Caco-2 (cell line): ENCODE results near the gene CIPC. TPM values are rescaled to one million over a fixed set of nuclear protein-coding genes. Genes with fewer than 3 reads are reported as not detected.

ENCODE experiments used
- BruUV-seq: library from RNA; stranded (reverse); fragments of 400-500 nt; replicated peaks from 2 replicates; lab custom pipeline; 2021; lab: Mats Ljungman, UMichigan
- CTCF ChIA-PET: fragments of 300-600 bp; sonication (Branson Sonifier 250); formaldehyde crosslinking; loops from one replicate; lab custom pipeline; 2022; ENCODE audit warnings: antibody characterized with exemption; lab: Charles Lee
- POLR2A ChIA-PET: fragments of 300-600 bp; sonication (Branson Sonifier 250); formaldehyde crosslinking; loops from one replicate; lab custom pipeline; 2022; ENCODE audit warnings: antibody characterized with exemption; lab: Charles Lee
- DNase-seq, 2 experiments: peaks; one replicate each; pipeline versions ENCODE4 v3.0.0 to v3.0.0-alpha.2; 2020 to 2022
- H3K27me3 ChIP-seq: replicated peaks from 2 replicates; pipeline ENCODE4 v1.6.0; 2011; ENCODE audit warnings: low read length; ENCODE audit not compliant: control insufficient read depth, insufficient read depth
- H3K36me3 ChIP-seq: 2 replicates; pipeline ENCODE4 v1.5.1; 2011; ENCODE audit warnings: low read length; ENCODE audit not compliant: control insufficient read depth, insufficient read depth
- H3K4me1 ChIP-seq: fragments of 250-450 bp; sonication (Bioruptor Pico); 2 replicates; pipeline ENCODE4 v1.5.1; 2020; ENCODE audit warnings: mild to moderate bottlenecking
- H3K4me3 ChIP-seq: 2 replicates; pipeline ENCODE4 v1.5.1; 2011; ENCODE audit warnings: low read depth, mild to moderate bottlenecking, control low read depth, low read length
- H3K9me3 ChIP-seq: fragments of 250-450 bp; sonication (Bioruptor Pico); 2 replicates; pipeline ENCODE4 v1.5.1; 2020; ENCODE audit warnings: mild to moderate bottlenecking, moderate library complexity
- H3K27ac Mint-ChIP-seq: one replicate; pipeline ENCODE4 v1.8.0; 2022; ENCODE audit warnings: mixed read lengths; ENCODE audit not compliant: unreplicated experiment
- H3K27me3 Mint-ChIP-seq: one replicate; pipeline ENCODE4 v1.8.0; 2022; ENCODE audit warnings: mixed read lengths; ENCODE audit not compliant: insufficient read depth, unreplicated experiment
- H3K36me3 Mint-ChIP-seq: one replicate; pipeline ENCODE4 v1.8.0; 2022; ENCODE audit warnings: mild to moderate bottlenecking, mixed read lengths; ENCODE audit not compliant: insufficient read depth, unreplicated experiment
- H3K4me1 Mint-ChIP-seq: one replicate; pipeline ENCODE4 v1.8.0; 2022; ENCODE audit warnings: low read depth, mixed read lengths; ENCODE audit not compliant: unreplicated experiment
- H3K4me3 Mint-ChIP-seq: one replicate; pipeline ENCODE4 v1.8.0; 2022; ENCODE audit warnings: mild to moderate bottlenecking, moderate library complexity, mixed read lengths; ENCODE audit not compliant: unreplicated experiment
- H3K9me3 Mint-ChIP-seq: one replicate; pipeline ENCODE4 v1.8.0; 2022; ENCODE audit warnings: mixed read lengths; ENCODE audit not compliant: unreplicated experiment
- intact Hi-C: fragments of 100-400 bp; cut with micrococcal nuclease; formaldehyde crosslinking; loops from one replicate; pipeline ENCODE4 v1.10.0; 2022; ENCODE audit not compliant: unreplicated experiment
- total RNA-seq: library from RNA; stranded (reverse); gene quantifications from 2 replicates; pipeline ENCODE4 v1.2.3, GENCODE V29; 2022
- TF ChIP-seq, protein P1 (sequence below), 2 experiments: fragments of 200-600 bp in 1 of 2; IDR thresholded peaks; 1 replicate in 1 of 2; 2 replicates in 1 of 2; pipeline versions ENCODE4 v1.5.1 to v1.8.0; 2011 to 2022; ENCODE audit warnings: antibody characterized with exemption in 1 of 2, control low read depth in 1 of 2, inconsistent platforms in 1 of 2, low read depth in 1 of 2, low read length in 1 of 2, mild to moderate bottlenecking in 1 of 2, moderate library complexity in 1 of 2; ENCODE audit not compliant: insufficient read depth in 1 of 2, severe bottlenecking in 1 of 2, unreplicated experiment in 1 of 2

Gene CIPC
- total RNA-seq, 1 experiment from 2014 or later = 15.4 TPM

DNA sequence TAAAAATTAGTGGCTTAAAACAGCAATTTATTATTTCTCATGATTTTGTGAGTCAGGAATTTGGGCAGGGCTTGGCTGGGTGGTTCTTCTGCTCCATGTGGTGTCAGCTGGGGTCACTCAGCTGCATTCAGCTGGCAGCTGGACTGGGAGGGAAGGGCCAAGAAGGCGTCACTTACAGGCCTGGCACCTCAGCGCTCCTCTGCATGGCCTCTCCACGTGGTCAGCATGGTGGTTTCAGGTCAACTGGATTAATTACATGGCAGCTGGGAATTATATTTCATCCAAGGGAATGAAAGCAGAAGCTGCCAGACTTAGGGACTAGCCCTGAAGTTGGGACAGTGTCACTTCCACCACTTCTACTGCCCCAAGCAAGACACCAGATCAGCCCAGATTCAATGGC lies 42.1 kb upstream of the CIPC start:
- TF ChIP-seq, protein P1, sequence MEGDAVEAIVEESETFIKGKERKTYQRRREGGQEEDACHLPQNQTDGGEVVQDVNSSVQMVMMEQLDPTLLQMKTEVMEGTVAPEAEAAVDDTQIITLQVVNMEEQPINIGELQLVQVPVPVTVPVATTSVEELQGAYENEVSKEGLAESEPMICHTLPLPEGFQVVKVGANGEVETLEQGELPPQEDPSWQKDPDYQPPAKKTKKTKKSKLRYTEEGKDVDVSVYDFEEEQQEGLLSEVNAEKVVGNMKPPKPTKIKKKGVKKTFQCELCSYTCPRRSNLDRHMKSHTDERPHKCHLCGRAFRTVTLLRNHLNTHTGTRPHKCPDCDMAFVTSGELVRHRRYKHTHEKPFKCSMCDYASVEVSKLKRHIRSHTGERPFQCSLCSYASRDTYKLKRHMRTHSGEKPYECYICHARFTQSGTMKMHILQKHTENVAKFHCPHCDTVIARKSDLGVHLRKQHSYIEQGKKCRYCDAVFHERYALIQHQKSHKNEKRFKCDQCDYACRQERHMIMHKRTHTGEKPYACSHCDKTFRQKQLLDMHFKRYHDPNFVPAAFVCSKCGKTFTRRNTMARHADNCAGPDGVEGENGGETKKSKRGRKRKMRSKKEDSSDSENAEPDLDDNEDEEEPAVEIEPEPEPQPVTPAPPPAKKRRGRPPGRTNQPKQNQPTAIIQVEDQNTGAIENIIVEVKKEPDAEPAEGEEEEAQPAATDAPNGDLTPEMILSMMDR (IDR thresholded peaks at IDR 0.05; ENCODE audit: insufficient read depth in 1 of 2, low read depth in 1 of 2, low read length in 1 of 2, severe bottlenecking in 1 of 2, unreplicated experiment in 1 of 2) = no peak
- ChIA-PET CTCF (no interaction called here), POLR2A (no interaction called here)
- no peaks in the 10 kb centered on the region for H3K27me3 ChIP-seq
- intact Hi-C loops = no loop called here
- H3K9me3 Mint-ChIP-seq = no peaks in the 10 kb centered on the region
- no peak overlapping the region for H3K4me3 ChIP-seq
- no peak overlapping the region for H3K27ac Mint-ChIP-seq
- BruUV-seq = no TSS peak
- peaks cover 5% of the 10 kb centered on the region for H3K4me1 Mint-ChIP-seq
- H3K4me3 Mint-ChIP-seq = no peak overlapping the region
- no peak for DNase-seq
- no peaks in the 10 kb centered on the region for H3K27me3 Mint-ChIP-seq
- no peaks in the 10 kb centered on the region for H3K36me3 Mint-ChIP-seq
- H3K9me3 ChIP-seq = no peaks in the 10 kb centered on the region
- no peaks in the 10 kb centered on the region for H3K36me3 ChIP-seq
- H3K4me1 ChIP-seq = peaks cover 6% of the 10 kb centered on the region; the same call in 1 of the 2 replicates

DNA sequence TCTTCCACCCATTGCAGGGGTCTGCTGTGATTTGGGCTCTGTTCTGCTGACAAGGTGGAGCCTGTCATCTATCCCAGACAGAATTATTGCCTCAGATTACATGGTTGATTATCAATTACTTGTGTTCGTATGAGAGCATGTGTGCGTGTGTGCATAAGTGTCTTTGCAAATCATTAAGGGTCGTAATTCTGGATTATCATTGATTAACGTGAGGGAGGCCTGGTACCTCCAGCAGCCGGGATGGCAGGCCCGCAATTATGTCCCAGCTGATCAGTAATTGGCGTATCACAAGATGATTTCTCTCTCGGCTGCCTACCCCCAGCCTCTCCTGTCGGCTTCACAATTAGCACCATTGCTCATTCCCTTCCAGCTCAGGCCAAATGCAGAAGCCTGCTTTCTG lies 39.9 kb upstream of the CIPC start:
- no peak overlapping the region for H3K4me3 Mint-ChIP-seq
- Histone ChIP-seq H3K4me3 (no peak overlapping the region), H3K27me3 (no peaks in the 10 kb centered on the region), H3K4me1 (no peaks in the 10 kb centered on the region), H3K36me3 (no peaks in the 10 kb centered on the region), H3K9me3 (no peaks in the 10 kb centered on the region)
- H3K27me3 Mint-ChIP-seq = no peaks in the 10 kb centered on the region
- no peak for DNase-seq
- H3K9me3 Mint-ChIP-seq = no peaks in the 10 kb centered on the region
- intact Hi-C loops = no loop called here
- TF ChIP-seq, protein P1 (IDR thresholded peaks at IDR 0.05; ENCODE audit: insufficient read depth in 1 of 2, low read depth in 1 of 2, low read length in 1 of 2, severe bottlenecking in 1 of 2, unreplicated experiment in 1 of 2) = no peak
- CTCF ChIA-PET = interaction anchor here (1.2 kb wide), 2 partner anchors 13 to 190 kb away, joined by 3 to 5 read pairs; no protein-coding TSS in a partner anchor
- peaks cover 5% of the 10 kb centered on the region for H3K4me1 Mint-ChIP-seq
- H3K27ac Mint-ChIP-seq = no peak overlapping the region
- POLR2A ChIA-PET = interaction anchor here (0.6 kb wide), 1 partner anchor 19 kb away, joined by 7 read pairs; no protein-coding TSS in a partner anchor
- no peaks in the 10 kb centered on the region for H3K36me3 Mint-ChIP-seq
- no TSS peak for BruUV-seq

- TF ChIP-seq, protein P1 (IDR thresholded peaks at IDR 0.05; ENCODE audit: insufficient read depth in 1 of 2, low read depth in 1 of 2, low read length in 1 of 2, severe bottlenecking in 1 of 2, unreplicated experiment in 1 of 2) = no peak
- H3K27ac Mint-ChIP-seq = no peak overlapping the region
- intact Hi-C loops = no loop called here
- DNase-seq = no peak
- Histone ChIP-seq H3K4me1 (no peaks in the 10 kb centered on the region), H3K36me3 (no peaks in the 10 kb centered on the region), H3K9me3 (no peaks in the 10 kb centered on the region), H3K4me3 (no peak overlapping the region), H3K27me3 (no peaks in the 10 kb centered on the region)
- no peak overlapping the region for H3K4me3 Mint-ChIP-seq
- no peaks in the 10 kb centered on the region for H3K9me3 Mint-ChIP-seq
- H3K27me3 Mint-ChIP-seq = no peaks in the 10 kb centered on the region
- POLR2A ChIA-PET = interaction anchor here (0.6 kb wide), 1 partner anchor 18 kb away, joined by 7 read pairs; no protein-coding TSS in a partner anchor
- no peaks in the 10 kb centered on the region for H3K36me3 Mint-ChIP-seq
- peaks cover 5% of the 10 kb centered on the region for H3K4me1 Mint-ChIP-seq
- CTCF ChIA-PET = interaction anchor here (1.2 to 1.5 kb wide), 4 partner anchors 10 to 191 kb away, joined by 3 to 6 read pairs (median 4); no protein-coding TSS in a partner anchor
- BruUV-seq = no TSS peak
Measured at GRCh38 chr14:77058785-77059184, 39.3 kb upstream of the CIPC start.
